ENCODE results near the gene ADAMTS16. TPM values are rescaled to one million over a fixed set of nuclear protein-coding genes. Genes with fewer than 3 reads are reported as not detected.

ADAMTS16 gene
- total and polyA plus RNA-seq, 2 donors (not counting 3 experiments of a cell fraction or from before 2014, with no cell fraction given), result not detected

GRCh38 chr5:5191906-5192305, 51.8 kb downstream of the ADAMTS16 start:
- BruUV-seq (replicated peaks), result no TSS peak
- no peaks in the 10 kb centered on the region for H3K79me2 ChIP-seq (ENCODE audit: control insufficient read depth, insufficient read depth, low read length)
- DNase-seq (ENCODE audit: low read depth, low spot score) (no peak), FAIRE-seq (no peak)
- H3K9me1 ChIP-seq (replicated peaks; ENCODE audit: control insufficient read depth, extremely low read depth, insufficient read depth, low read length), result no peaks in the 10 kb centered on the region
- TF ChIP-seq MYC (IDR thresholded peaks at IDR 0.05; ENCODE audit: low read depth, low read length), result no peak
- no peak for TF ChIP-seq CTCF (IDR thresholded peaks at IDR 0.05; ENCODE audit: extremely low read depth in 1 of 2, insufficient read depth in 1 of 2, low read depth in 1 of 2, low read length in 2 of 2)
- TF ChIP-seq FOS (IDR thresholded peaks at IDR 0.05; ENCODE audit: borderline replicate concordance, insufficient read depth, low read length), result no peak
- no peak for TF ChIP-seq JUN (IDR thresholded peaks at IDR 0.05; ENCODE audit: borderline replicate concordance, insufficient read depth, insufficient read length, low read depth)
- H3K4me3 ChIP-seq (replicated peaks in 1 of 3; ENCODE audit: insufficient read depth in 1 of 3, low read depth in 1 of 3, low read length in 3 of 3), result no peak overlapping the region
- no peaks in the 10 kb centered on the region for H4K20me1 ChIP-seq (replicated peaks; ENCODE audit: control insufficient read depth, extremely low read depth, insufficient read depth, low read length)
- ChIA-PET CTCF (no interaction called here), POLR2A (no interaction called here)
- H2AFZ ChIP-seq (ENCODE audit: low read depth, low read length), result no peak overlapping the region
- H3K4me1 ChIP-seq (ENCODE audit: control insufficient read depth, extremely low read depth, insufficient read depth, low read length), result no peaks in the 10 kb centered on the region
- dilution Hi-C loops (cut with MboI; ENCODE audit: extremely low pct_ligation_motif_present, low sequenced_read_pairs) (no loop called here), intact Hi-C loops (cut with micrococcal nuclease) (no loop called here)
- H3K4me2 ChIP-seq (ENCODE audit: insufficient read depth, low read length), result no peak overlapping the region
- H3K27ac ChIP-seq (ENCODE audit: insufficient read depth, low read depth, low read length), result no peak overlapping the region
- no peaks in the 10 kb centered on the region for H3K36me3 ChIP-seq (ENCODE audit: control insufficient read depth in 2 of 2, extremely low read depth in 1 of 2, insufficient read depth in 2 of 2, low read length in 2 of 2)
- H3K27me3 ChIP-seq (ENCODE audit: control insufficient read depth in 2 of 2, insufficient read depth in 2 of 2, low read length in 2 of 2), result no peaks in the 10 kb centered on the region
- no peak overlapping the region for H3K9ac ChIP-seq (replicated peaks; ENCODE audit: extremely low read depth, insufficient read depth, low read length)
- no peaks in the 10 kb centered on the region for H3K9me3 ChIP-seq (replicated peaks; ENCODE audit: control insufficient read depth, insufficient read depth, low read length)

DNA sequence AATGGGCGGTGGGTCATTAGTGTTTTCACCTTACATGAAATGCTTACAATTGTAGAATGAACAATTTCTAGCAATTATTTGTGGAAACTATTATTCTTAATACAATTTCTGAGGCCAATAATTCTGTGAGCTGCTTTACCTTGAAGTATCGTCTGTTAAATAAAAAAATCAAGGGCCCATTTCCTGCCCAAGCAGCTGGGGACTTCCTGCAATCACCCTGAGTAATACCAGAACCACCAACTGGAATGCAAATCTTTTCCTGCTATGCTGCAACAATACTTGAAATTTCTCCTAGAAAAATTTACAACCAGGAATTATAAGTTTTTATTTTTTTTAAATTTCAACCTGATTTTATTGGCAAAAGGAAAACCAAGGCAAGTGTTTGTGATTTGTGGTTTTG, 52.6 kb downstream of the ADAMTS16 start:
- Histone ChIP-seq H3K36me3 (ENCODE audit: control insufficient read depth in 2 of 2, extremely low read depth in 1 of 2, insufficient read depth in 2 of 2, low read length in 2 of 2) (no peaks in the 10 kb centered on the region), H3K79me2 (ENCODE audit: control insufficient read depth, insufficient read depth, low read length) (no peaks in the 10 kb centered on the region), H3K27me3 (ENCODE audit: control insufficient read depth in 2 of 2, insufficient read depth in 2 of 2, low read length in 2 of 2) (no peaks in the 10 kb centered on the region), H3K4me2 (ENCODE audit: insufficient read depth, low read length) (no peak overlapping the region), H3K4me3 (replicated peaks in 1 of 3; ENCODE audit: insufficient read depth in 1 of 3, low read depth in 1 of 3, low read length in 3 of 3) (no peak overlapping the region), H4K20me1 (replicated peaks; ENCODE audit: control insufficient read depth, extremely low read depth, insufficient read depth, low read length) (no peaks in the 10 kb centered on the region), H3K9me1 (replicated peaks; ENCODE audit: control insufficient read depth, extremely low read depth, insufficient read depth, low read length) (no peaks in the 10 kb centered on the region), H3K27ac (ENCODE audit: insufficient read depth, low read depth, low read length) (no peak overlapping the region), H3K9ac (replicated peaks; ENCODE audit: extremely low read depth, insufficient read depth, low read length) (no peak overlapping the region), H2AFZ (ENCODE audit: low read depth, low read length) (no peak overlapping the region), H3K4me1 (ENCODE audit: control insufficient read depth, extremely low read depth, insufficient read depth, low read length) (no peaks in the 10 kb centered on the region), H3K9me3 (replicated peaks; ENCODE audit: control insufficient read depth, insufficient read depth, low read length) (no peaks in the 10 kb centered on the region)
- DNase-seq (ENCODE audit: low read depth, low spot score), result no peak
- POLR2A ChIA-PET, result no interaction called here
- no TSS peak for BruUV-seq (replicated peaks)
- dilution Hi-C loops (cut with MboI; ENCODE audit: extremely low pct_ligation_motif_present, low sequenced_read_pairs) (no loop called here), intact Hi-C loops (cut with micrococcal nuclease) (no loop called here)
- FAIRE-seq, result no peak
- CTCF ChIA-PET, result no interaction called here
- TF ChIP-seq CTCF (IDR thresholded peaks at IDR 0.05; ENCODE audit: extremely low read depth in 1 of 2, insufficient read depth in 1 of 2, low read depth in 1 of 2, low read length in 2 of 2), result no peak
- no peak for TF ChIP-seq JUN (IDR thresholded peaks at IDR 0.05; ENCODE audit: borderline replicate concordance, insufficient read depth, insufficient read length, low read depth)
- TF ChIP-seq POLR2AphosphoS5 (IDR thresholded peaks at IDR 0.05; ENCODE audit: insufficient read depth, low read depth, low read length), result no peak
- TF ChIP-seq FOS (IDR thresholded peaks at IDR 0.05; ENCODE audit: borderline replicate concordance, insufficient read depth, low read length), result no peak
- TF ChIP-seq POLR2A (IDR thresholded peaks at IDR 0.05; ENCODE audit: low read depth, low read length), result no peak

Data from endothelial cell of umbilical vein (primary cell).